Measurements from ENCODE around the gene STRC.
"Not testable (repeated sequence)": the region's sequence is repeated elsewhere in the genome, so short reads cannot be mapped to it uniquely, and the experiment has no call there.

The STRC gene

GRCh38 chr15:43648649-43649429 lies 30.2 kb upstream of the STRC start, which contains the start of gene CATSPER2:
Gene CATSPER2, minus strand, starts transcription at chr15:43648844. Its CDS starts 783 bp downstream, at chr15:43648061.
- TF ChIP-seq EZH2phosphoT487 (conservative IDR thresholded peaks at IDR 0.05; ENCODE audit: low read length): no peak
- no peak for TF ChIP-seq CTCF (IDR thresholded peaks at IDR 0.05; ENCODE audit: insufficient read depth, low read length, poor library complexity, severe bottlenecking)
- no peaks in the 10 kb centered on the region for H3K36me3 ChIP-seq (ENCODE audit: low read length)
- no peak within 1 kb of the TSS for H3K27ac ChIP-seq (ENCODE audit: low read depth, low read length)
- no peak within 1 kb of the TSS for H3K4me2 ChIP-seq (ENCODE audit: low read depth, low read length, poor library complexity, severe bottlenecking)
- H4K20me1 ChIP-seq (ENCODE audit: low read depth, low read length): no peaks in the 10 kb centered on the region
- H2AFZ ChIP-seq (ENCODE audit: low read depth, low read length, severe bottlenecking): no peak within 1 kb of the TSS
- no peak within 1 kb of the TSS for H3K4me3 ChIP-seq (ENCODE audit: insufficient read depth, low read length, poor library complexity, severe bottlenecking)
- no peaks in the 10 kb centered on the region for H3F3A ChIP-seq (ENCODE audit: insufficient read depth)
- H3K27me3 ChIP-seq (ENCODE audit: low read length): no peaks in the 10 kb centered on the region
- no peaks in the 10 kb centered on the region for H3K79me2 ChIP-seq (ENCODE audit: insufficient read depth, low read length)
- H3K9me3 ChIP-seq (ENCODE audit: insufficient read depth, low read length): no peaks in the 10 kb centered on the region
- H3K9me2 ChIP-seq (replicated peaks; ENCODE audit: insufficient read depth, low read length): no peaks in the 10 kb centered on the region
- no peak within 1 kb of the TSS for H3K9ac ChIP-seq (ENCODE audit: low read length)

- not testable (repeated sequence) for H3F3A ChIP-seq (ENCODE audit: insufficient read depth); H3K9me2 ChIP-seq (replicated peaks; ENCODE audit: insufficient read depth, low read length); H2AFZ ChIP-seq (ENCODE audit: low read depth, low read length, severe bottlenecking); H3K4me2 ChIP-seq (ENCODE audit: low read depth, low read length, poor library complexity, severe bottlenecking); H3K79me2 ChIP-seq (ENCODE audit: insufficient read depth, low read length); H3K27me3 ChIP-seq (ENCODE audit: low read length); H3K9ac ChIP-seq (ENCODE audit: low read length); H3K4me3 ChIP-seq (ENCODE audit: insufficient read depth, low read length, poor library complexity, severe bottlenecking); H3K9me3 ChIP-seq (ENCODE audit: insufficient read depth, low read length); H3K27ac ChIP-seq (ENCODE audit: low read depth, low read length); H4K20me1 ChIP-seq (ENCODE audit: low read depth, low read length); H3K36me3 ChIP-seq (ENCODE audit: low read length)
Observed at GRCh38 chr15:43638464-43639204, 20.0 kb upstream of the STRC start.

- not testable (repeated sequence) for H3K4me2 ChIP-seq (ENCODE audit: low read depth, low read length, poor library complexity, severe bottlenecking); H2AFZ ChIP-seq (ENCODE audit: low read depth, low read length, severe bottlenecking); H3K9ac ChIP-seq (ENCODE audit: low read length); H4K20me1 ChIP-seq (ENCODE audit: low read depth, low read length); H3K9me2 ChIP-seq (replicated peaks; ENCODE audit: insufficient read depth, low read length); H3K79me2 ChIP-seq (ENCODE audit: insufficient read depth, low read length); H3K36me3 ChIP-seq (ENCODE audit: low read length); H3F3A ChIP-seq (ENCODE audit: insufficient read depth); H3K27me3 ChIP-seq (ENCODE audit: low read length); H3K9me3 ChIP-seq (ENCODE audit: insufficient read depth, low read length); H3K4me3 ChIP-seq (ENCODE audit: insufficient read depth, low read length, poor library complexity, severe bottlenecking); H3K27ac ChIP-seq (ENCODE audit: low read depth, low read length)
Observed at GRCh38 chr15:43626937-43627336, 8.3 kb upstream of the STRC start.

- no peak overlapping the region for H3K4me3 ChIP-seq (ENCODE audit: insufficient read depth, low read length, poor library complexity, severe bottlenecking)
- H3K36me3 ChIP-seq (ENCODE audit: low read length): no peaks in the 10 kb centered on the region
- no peaks in the 10 kb centered on the region for H4K20me1 ChIP-seq (ENCODE audit: low read depth, low read length)
- no peak overlapping the region for H3K4me2 ChIP-seq (ENCODE audit: low read depth, low read length, poor library complexity, severe bottlenecking)
- TF ChIP-seq EZH2phosphoT487 (conservative IDR thresholded peaks at IDR 0.05; ENCODE audit: low read length): no peak
- TF ChIP-seq CTCF (IDR thresholded peaks at IDR 0.05; ENCODE audit: insufficient read depth, low read length, poor library complexity, severe bottlenecking): no peak
- no peak overlapping the region for H3K9ac ChIP-seq (ENCODE audit: low read length)
- H3K9me3 ChIP-seq (ENCODE audit: insufficient read depth, low read length): no peaks in the 10 kb centered on the region
- no peak overlapping the region for H3K27ac ChIP-seq (ENCODE audit: low read depth, low read length)
- H3K79me2 ChIP-seq (ENCODE audit: insufficient read depth, low read length): no peaks in the 10 kb centered on the region
- no peaks in the 10 kb centered on the region for H3K9me2 ChIP-seq (replicated peaks; ENCODE audit: insufficient read depth, low read length)
- no peak overlapping the region for H2AFZ ChIP-seq (ENCODE audit: low read depth, low read length, severe bottlenecking)
- H3K27me3 ChIP-seq (ENCODE audit: low read length): no peaks in the 10 kb centered on the region
- no peaks in the 10 kb centered on the region for H3F3A ChIP-seq (ENCODE audit: insufficient read depth)
Observed at GRCh38 chr15:43625106-43625505, 6.5 kb upstream of the STRC start.

GRCh38 chr15:43622068-43622799 lies 3.6 kb upstream of the STRC start:
- not testable (repeated sequence) for H3K4me2 ChIP-seq (ENCODE audit: low read depth, low read length, poor library complexity, severe bottlenecking); H3K36me3 ChIP-seq (ENCODE audit: low read length); H3K27me3 ChIP-seq (ENCODE audit: low read length); H3K9me2 ChIP-seq (replicated peaks; ENCODE audit: insufficient read depth, low read length); H3F3A ChIP-seq (ENCODE audit: insufficient read depth); H2AFZ ChIP-seq (ENCODE audit: low read depth, low read length, severe bottlenecking); H3K9me3 ChIP-seq (ENCODE audit: insufficient read depth, low read length); H3K9ac ChIP-seq (ENCODE audit: low read length); H3K27ac ChIP-seq (ENCODE audit: low read depth, low read length); H4K20me1 ChIP-seq (ENCODE audit: low read depth, low read length); H3K4me3 ChIP-seq (ENCODE audit: insufficient read depth, low read length, poor library complexity, severe bottlenecking); H3K79me2 ChIP-seq (ENCODE audit: insufficient read depth, low read length)

- not testable (repeated sequence) for H3K9ac ChIP-seq (ENCODE audit: low read length); H3F3A ChIP-seq (ENCODE audit: insufficient read depth); H3K27ac ChIP-seq (ENCODE audit: low read depth, low read length); H4K20me1 ChIP-seq (ENCODE audit: low read depth, low read length); H3K36me3 ChIP-seq (ENCODE audit: low read length); H3K4me2 ChIP-seq (ENCODE audit: low read depth, low read length, poor library complexity, severe bottlenecking); H3K79me2 ChIP-seq (ENCODE audit: insufficient read depth, low read length); H3K27me3 ChIP-seq (ENCODE audit: low read length); H3K9me2 ChIP-seq (replicated peaks; ENCODE audit: insufficient read depth, low read length); H2AFZ ChIP-seq (ENCODE audit: low read depth, low read length, severe bottlenecking); H3K9me3 ChIP-seq (ENCODE audit: insufficient read depth, low read length); H3K4me3 ChIP-seq (ENCODE audit: insufficient read depth, low read length, poor library complexity, severe bottlenecking)
Observed at GRCh38 chr15:43617750-43618149, 850 bp downstream of the STRC start.
